GM19438 (cell line): ENCODE measurements around the gene ST8SIA2.

Experiments used
- ATAC-seq: cut with Tn5 transposase; IDR thresholded peaks from one replicate; pipeline ENCODE4 v1.9.1; 2021; ENCODE audit warnings: low read depth; ENCODE audit not compliant: unreplicated experiment

ST8SIA2 gene, protein sequence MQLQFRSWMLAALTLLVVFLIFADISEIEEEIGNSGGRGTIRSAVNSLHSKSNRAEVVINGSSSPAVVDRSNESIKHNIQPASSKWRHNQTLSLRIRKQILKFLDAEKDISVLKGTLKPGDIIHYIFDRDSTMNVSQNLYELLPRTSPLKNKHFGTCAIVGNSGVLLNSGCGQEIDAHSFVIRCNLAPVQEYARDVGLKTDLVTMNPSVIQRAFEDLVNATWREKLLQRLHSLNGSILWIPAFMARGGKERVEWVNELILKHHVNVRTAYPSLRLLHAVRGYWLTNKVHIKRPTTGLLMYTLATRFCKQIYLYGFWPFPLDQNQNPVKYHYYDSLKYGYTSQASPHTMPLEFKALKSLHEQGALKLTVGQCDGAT

DNA sequence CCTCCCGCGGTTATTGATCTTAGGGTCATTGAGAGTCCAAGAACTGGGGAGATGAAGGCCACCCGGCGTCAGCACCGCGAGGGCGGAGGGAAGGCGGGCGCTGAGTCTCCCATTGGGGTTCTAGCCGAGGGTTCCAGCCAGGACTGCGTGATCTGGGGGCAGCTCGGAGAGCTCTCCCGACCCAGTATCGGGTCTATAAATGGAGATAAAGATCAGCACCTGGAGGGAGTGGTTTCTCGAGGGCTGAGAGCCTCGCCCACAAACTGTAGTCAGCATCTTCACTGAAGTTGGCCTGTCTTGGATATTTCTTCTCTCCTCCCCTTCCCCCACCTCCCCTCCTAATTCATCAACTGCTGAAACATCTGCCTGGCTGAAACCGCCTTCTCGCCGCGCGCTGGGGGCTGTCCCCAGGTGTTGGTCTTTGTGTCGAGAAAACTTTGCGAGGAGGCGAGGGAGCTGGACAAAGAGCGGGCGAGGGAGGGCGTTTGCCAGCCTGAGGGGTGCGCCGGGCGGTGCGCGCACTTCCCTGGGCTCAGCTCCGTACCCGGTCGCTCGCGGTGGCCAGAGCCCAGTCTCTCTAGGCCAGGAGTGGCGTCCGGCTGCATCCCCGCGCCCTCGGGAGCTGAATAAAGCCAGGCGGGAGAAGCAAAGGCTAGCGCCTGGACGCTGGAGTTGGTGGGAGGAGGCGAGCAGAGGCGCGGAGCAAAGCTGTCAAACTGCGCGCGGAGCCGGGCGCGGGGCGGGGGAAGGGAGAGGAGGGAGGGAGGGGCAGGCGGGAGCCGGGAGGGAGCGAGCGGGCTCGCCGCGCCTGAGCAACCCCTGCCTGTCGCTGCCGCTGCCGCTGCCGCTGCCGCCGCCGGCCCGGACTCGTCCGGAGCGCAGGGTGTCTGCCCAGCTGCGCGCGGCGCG, at the start of gene ST8SIA2:
ST8SIA2 (plus strand) TSS at position 811 of the 909 bp plus-strand sequence. CDS start 184 bp downstream, outside the sequence.
- no peak for ATAC-seq

DNA sequence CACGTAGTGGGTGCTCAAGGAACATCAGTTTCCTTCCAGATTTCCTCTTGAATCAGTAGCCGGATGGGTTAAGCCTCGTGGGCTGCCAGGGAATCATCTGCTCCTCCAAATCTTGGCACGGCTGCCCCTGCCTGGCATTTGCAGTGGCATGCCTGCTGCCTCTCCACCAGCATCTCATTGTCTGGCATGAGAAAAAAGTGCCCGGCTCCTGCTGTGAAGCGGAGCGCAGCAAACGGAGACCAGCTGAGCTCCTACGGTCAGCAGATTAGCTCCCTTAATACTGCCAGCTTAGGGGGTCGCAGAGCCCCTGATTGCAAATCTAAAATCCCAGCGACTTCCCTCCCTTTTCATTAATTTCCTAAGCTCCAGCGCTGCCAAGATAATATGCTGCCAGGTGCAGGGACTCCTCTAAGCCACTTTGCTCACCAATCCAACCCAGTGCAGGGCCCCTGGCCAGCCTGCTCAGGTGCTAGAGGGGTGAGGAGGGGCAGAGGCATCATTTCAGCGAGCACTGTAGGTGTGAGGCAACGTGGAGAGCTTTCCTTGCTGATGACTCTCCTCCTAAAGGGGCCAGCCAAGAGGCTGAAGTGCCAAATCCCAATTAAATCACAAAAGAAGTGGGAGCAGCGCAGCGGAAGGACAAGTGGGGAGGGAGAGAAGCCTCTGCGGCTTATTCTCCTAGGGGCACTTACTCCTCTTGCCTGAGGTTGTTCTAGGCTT, 49.6 kb upstream of the ST8SIA2 start:
- ATAC-seq, result no peak

DNA sequence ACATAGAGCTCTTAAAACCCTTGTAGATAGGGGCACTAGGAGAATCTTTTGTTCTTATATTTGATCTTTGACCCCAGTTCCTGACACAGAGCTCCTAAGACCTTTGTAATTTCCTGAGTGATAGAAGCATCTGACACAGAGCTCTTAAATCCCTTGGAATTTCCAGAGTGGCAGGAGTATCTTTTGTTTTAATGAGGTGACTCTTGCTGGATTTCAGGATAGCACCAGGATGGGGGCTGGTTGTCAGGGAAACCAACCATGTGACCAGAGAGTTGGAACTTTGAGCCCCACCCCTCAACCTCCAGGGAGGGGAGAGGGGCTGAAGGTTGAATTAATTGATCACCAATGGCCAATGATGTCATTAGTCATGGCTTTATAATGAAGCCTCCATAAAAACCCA, 47.6 kb upstream of the ST8SIA2 start:
- no peak for ATAC-seq

DNA sequence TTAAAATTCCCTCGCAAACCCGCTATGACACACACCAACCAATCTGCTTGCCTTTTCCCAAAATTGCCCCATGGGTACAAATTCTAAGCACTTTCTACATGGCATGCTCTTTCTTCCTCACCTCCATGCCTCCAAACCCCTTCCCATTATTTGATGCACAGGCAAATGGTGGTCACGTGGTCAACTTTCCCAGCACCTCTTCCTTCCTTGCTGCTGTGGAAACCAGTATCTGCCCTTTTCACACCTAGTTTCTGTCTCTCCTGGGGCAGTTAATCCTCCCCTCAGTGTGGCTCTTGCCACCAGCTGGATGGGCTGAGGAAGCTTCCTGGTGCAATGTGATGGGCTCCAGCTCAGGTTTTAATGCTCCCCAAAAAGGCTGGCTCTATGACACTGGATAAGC, 38.4 kb upstream of the ST8SIA2 start:
- no peak for ATAC-seq

DNA sequence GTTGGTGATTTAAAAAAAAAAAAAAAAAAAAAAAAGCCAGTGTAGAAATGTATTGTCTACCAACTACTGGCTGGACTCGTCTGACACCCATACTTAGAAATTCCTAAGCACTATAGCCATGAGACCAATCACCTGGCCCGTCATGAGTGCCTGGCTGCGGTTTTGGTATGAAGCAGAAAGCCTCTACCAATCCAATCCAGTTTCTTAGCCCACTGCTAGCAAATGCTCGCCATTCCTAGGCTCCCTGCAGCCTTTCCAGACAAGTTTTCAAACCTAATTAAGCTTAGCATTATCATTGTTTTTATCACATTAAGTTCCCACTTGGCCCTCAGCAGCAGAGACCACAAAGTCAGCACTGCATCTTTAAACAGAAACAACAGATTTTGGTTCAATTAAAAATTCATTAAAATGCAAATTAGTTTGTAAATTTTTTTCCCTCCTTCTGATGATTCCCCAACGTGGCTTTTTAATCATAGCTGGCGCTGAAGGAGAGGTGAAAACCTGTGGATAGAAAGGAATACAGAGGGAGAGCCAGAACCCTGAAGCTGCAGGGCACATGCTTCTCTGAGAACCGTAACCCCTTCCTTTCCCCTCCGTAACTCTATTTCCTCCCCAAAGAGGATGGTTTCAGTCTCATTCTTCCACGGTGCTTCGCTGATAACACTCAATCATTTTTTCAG, 32.2 kb upstream of the ST8SIA2 start:
- ATAC-seq, result no peak

DNA sequence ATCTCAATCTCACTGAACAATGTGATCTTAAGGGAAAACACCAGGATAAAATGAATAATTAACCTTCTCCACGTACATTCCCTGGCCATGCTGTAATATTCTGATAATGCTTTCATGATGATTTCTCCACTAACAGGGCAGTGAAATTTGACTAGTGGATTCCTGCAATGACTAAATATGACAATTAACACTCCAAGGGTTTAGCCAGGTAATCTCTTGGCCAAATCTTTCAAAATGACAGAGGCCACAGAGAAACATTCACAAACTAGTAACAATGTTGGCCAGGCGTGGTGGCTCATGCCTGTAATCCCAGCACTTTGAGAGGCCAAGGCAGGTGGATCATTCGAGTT, 31.7 kb upstream of the ST8SIA2 start:
- ATAC-seq, result no peak

DNA sequence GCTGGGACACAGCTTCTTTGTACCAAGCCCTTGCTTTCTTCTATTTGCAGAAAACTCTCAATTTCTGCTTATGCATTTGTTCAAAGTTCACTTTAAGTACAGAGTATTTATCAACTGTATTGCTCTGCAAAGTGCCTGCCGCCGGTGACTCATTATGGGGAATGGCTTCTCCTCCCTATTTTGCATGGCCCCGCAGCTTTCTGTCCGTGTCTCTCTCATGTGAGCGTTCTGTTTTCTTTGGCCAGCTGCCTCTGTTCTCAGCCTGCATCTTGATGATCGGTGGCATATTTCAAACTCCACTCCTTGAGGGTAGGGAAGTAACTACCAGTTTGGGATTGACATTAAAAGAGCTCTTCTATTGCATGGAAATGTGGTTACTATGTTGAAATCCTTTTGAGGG, 28.6 kb upstream of the ST8SIA2 start:
- no peak for ATAC-seq

DNA sequence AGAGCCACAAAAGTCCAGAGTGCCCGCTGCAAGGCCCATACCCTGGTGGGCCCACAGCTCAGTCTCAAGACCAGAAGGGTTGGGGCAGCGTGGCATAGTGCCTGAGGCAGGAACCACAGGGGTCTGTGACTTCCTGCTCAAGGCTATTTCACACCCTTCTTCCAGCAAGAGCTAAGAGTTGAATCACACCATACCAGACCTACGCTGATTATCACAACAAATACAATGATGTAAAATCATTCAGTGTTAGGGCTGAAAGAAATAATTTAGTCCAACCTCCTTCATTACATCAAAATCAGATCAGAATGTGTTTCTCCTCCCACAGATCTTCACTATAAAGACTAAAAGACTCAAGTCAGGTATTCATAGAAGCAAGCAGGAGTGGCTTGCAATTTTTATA, 27.8 kb upstream of the ST8SIA2 start:
- ATAC-seq, result no peak

DNA sequence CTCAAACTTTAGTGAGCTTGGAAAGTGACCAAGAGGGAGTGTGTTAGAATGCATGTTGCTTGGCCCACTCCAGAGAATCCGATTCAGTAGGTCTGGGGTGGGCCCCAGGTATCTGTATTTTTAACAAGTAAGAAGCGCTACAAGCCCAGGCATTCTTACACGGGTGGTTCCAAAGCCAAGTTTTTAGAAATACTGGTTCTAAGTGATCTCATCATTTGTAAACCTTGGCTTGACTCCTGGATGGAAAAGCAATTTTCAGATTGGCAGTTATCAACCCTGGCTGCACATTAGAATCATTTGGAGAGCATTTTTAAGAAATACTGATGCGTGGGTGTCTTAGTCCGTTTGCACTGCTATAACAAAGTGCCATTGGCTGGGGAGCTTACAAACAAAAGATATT, 27.3 kb upstream of the ST8SIA2 start:
- ATAC-seq, result no peak

DNA sequence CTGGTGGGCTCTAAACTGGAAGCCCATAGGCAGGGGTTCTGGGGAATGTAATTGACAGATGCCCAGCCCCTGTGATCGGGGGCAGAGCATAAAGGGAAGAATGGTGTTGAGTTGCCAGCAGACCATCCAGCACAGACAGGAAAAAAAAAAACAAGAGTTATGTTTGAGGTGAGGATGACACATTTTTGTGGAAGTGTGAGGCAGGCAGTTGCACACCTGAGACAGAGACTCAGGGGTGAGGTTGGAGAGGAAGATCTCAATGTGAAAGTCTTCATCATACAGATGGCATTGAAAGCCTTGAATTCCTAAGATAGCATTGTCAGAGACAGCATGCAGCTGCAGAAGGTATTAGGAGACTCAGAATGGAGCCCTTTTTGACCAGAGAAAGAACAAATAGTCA, 18.6 kb upstream of the ST8SIA2 start:
- ATAC-seq, result no peak

DNA sequence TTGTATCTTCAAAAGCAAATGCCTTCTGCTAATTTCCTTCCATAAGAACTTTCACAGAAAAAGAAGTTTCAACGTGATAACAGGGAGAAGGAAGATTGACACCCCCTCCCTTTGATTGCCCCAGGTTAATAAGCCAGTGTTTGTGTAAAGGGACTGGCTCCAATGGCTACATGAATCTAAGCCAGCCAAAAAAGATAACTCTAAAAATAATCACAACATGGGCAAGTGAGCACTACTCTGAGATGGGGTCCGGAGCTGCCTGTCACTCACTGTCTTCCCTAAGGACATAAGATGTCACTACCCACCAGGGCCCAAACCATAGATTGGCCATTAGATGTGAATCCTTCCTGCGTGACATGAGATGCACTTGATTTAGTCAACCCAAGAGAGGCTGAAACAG, 17.6 kb upstream of the ST8SIA2 start:
- ATAC-seq, result no peak

DNA sequence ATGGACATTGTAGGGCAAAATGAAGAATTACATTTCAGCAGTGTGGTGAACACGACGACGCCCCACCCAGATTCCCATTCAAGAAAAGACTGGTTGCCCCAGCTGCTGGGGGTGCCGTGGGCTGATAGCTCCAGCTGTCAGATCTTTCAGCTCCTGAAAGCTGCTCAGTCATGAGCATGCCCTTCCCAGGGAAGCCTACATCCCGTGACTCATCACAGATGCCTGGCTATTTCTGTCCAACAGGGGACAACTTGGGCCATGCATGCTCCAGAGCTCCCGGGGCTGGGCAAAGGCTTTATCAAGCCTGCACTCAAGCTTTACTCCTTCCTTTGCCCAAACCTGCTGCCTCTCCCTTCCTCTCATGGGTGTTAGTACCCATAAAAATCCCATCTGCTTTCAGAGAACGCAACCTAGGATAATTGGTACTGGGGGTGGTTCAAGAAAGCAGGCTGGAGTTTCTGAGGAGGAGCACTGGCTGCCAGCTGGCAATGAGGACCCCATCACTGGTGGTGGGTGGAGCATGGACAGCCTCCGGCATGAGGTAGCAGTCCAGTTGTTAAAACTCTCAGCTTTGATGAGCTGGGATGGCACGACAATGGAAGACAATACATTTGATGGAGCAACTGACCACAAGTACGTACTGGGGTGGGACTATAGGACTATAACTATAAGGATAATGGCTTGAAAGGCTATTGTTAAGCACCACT, 16.4 kb upstream of the ST8SIA2 start:
- no peak for ATAC-seq

DNA sequence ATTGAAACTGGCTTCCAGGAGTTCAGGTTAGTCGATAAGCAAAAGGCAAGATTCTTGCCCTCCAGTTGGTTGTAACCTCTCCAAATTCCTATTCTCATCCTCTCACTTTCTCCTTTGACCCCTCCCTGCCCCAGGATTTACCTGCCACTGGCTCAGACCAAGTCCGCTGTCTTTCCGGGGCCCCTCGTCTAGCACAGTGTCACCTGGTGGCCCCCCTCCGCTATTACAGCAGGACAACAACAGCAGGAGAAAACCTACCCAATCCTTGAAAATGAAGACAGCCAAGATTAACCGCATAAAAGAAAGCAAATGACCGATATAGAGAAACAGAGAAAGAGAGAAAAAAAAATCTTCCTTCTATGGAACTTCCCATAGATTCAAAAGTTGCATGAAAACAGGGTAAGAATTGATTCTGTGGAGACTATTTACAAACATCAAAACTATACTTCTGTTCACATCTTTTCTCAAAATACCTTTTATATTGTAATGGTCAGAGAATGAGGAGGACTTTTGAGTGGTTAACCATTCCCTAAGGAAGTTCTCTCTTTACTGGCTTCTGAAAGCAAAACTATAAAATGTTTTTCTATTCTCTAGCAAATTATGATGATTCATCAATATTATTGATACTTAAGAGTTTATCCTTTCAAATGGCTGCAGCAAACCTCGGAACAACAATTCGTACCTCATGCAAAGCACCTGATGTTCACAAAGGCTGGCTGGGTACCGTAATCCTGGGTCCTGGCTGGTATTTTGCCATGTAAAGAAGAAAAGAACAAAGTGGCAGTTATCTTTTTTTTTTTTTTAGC, 10.0 kb upstream of the ST8SIA2 start:
- ATAC-seq, result peak; percentile 60

DNA sequence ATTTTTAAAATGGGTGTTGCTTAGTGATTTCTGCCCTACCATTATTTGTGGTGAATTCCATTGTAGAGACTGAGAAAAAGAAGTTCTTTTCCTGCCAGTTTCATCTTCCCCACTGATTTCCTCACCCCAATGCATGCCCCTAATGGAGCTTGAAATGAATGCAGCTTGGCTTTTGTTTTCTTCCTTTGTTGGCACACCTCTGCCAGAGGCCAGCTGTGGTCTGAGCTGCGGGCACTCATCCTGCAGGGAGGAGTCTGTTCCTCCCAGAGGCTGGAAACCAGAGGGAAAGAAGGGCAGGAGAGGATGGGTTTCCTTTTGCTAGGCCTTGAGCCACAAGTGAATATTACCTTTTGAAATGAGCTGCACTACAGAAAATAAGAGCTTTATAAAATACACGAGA, 9.3 kb upstream of the ST8SIA2 start:
- ATAC-seq, result no peak

DNA sequence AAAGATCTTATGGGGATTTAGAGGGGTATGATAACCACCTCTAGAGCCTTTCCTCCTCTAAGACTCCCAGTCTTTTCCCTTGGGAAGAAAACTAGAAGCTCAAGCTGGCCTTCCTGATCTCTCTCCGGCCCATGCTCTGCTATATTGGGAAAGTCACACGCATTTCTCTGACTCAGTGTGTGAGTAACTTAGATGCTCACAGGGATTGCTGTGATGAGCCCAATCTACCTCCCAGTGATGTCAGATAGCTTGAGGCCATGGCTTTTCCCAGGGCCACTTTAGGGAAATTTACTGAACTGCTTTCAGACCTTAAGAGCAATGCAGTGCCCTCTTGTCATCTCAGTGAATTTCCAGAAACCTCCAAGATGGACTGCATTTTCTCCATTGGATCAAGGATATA, 8.6 kb upstream of the ST8SIA2 start:
- ATAC-seq, result no peak

DNA sequence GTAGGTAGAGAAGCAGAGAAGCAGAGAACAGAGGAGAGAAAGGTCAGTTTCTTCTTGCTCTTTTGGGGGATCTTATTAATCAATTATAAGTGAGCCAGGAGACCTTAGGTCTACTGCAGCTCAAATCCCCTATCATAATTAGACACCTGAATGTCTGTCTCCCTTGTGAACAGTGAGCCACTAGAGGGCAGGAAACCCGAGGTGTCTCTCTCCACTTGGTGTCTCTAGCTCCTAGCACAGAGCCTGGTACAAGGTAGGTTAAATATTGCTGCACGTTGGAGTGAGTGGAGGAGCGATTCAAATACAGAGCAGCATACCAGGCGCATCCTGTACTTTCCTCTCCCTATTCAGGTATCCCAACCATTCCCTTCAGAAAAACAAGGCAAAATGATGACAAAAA, 2.0 kb upstream of the ST8SIA2 start:
- ATAC-seq, result no peak

DNA sequence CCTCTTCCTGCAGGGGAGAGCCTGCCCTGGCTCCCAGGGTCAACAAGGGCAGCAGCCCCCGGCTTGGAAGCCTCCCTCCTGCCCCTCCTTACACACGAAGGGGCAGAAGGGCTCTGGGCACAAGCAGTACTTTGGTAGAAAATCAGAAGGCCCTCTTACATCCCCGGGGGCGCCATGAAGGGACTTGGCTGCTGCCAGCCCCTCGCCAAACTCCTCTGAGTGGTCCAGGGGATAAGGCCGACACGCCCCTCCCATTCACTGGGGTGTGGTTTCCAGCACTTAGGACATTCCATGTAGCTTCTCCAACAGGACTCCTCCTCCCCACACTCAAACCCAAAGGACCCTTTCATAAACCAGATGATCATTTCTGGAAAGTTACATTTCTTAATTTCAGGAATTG, 1.2 kb upstream of the ST8SIA2 start:
- ATAC-seq, result no peak

DNA sequence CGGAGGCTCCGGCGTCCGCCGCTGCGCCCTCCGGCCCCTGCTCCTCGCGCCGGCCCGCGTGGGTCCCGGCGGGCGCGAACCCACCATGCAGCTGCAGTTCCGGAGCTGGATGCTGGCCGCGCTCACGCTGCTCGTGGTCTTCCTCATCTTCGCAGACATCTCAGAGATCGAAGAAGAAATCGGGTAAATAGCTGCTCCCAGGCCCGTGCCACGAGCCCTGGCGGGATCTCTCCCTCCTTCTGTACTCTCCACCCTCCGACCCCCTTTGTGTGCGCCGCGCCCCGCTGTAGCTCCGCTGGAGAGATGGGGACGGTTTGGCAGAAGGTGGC, 263 bp downstream of the ST8SIA2 start:
- no peak for ATAC-seq

DNA sequence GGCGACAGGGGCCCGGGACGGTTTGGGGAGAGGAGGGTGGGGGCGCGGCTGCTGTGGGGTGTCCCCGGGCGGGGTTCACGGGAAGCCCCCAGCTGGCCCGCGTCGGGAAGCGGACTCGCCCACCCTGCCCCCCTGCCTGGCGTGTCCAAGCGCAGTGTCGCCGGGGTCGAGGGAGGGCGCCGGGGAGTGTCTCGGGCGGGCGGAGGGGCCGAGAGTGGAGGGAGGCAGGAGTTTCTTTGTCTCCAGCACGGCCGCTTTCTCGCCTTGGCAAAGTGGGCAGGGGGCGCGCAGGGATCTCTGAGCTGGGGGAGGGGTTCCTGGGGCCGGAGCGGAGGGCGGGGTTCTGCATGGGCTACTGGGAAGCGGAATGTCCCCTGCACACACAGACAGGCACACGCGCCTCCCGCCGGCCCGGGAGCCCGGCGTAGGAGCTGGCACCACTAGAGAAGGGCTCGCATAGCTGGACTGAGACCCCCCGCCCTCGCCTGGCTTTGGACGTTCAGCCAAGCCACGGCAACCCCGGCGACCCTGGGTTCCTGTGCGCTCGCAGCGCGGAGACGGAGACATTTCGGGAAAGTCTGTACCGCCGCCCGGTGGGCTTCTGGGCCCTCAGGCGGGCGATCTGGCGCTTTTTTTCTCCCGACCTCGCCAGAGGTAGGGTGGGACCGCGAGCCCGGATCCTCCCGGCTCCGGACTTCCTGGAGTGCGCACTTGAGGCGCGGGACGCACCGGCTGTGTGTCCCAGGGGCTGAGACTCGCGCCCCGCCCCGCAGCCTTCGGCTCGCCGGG, 822 bp downstream of the ST8SIA2 start:
- ATAC-seq, result no peak
